Measurements from ENCODE around the gene ANKRD34A.

DNA sequence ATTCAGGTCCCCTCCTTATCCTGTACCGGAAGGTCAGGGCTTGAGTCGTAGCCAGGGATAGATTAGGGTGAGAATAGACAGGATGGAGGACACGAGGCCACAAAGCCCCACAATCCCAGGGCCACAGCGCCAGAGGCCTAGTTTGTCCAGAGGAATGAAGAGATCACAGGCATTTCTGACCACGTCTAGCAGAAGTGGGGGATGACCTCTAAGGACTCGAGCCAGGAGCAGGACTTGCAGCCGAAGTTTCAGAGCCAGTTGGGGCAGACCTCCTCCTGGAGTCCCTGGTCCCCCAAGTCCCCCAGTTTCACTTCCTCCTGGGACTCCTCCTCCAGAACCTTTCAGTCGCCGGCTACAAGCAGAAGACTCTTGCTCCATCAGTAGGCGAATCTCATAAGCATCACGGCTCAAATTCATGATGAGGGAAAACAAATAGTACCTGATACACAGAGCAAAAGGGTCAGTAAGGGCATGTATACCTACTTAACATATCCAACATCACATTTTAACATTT is 52.2 kb downstream of the ANKRD34A start:
- no peak for TF ChIP-seq POLR2AphosphoS5 (IDR thresholded peaks at IDR 0.05)
- TF ChIP-seq, protein P1, sequence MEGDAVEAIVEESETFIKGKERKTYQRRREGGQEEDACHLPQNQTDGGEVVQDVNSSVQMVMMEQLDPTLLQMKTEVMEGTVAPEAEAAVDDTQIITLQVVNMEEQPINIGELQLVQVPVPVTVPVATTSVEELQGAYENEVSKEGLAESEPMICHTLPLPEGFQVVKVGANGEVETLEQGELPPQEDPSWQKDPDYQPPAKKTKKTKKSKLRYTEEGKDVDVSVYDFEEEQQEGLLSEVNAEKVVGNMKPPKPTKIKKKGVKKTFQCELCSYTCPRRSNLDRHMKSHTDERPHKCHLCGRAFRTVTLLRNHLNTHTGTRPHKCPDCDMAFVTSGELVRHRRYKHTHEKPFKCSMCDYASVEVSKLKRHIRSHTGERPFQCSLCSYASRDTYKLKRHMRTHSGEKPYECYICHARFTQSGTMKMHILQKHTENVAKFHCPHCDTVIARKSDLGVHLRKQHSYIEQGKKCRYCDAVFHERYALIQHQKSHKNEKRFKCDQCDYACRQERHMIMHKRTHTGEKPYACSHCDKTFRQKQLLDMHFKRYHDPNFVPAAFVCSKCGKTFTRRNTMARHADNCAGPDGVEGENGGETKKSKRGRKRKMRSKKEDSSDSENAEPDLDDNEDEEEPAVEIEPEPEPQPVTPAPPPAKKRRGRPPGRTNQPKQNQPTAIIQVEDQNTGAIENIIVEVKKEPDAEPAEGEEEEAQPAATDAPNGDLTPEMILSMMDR (IDR thresholded peaks at IDR 0.05): no peak

Data from breast epithelium (tissue), 3 donors.